GM23338 (cell line): ENCODE data around the gene EDEM3. TPM values are rescaled to one million over a fixed set of nuclear protein-coding genes. Genes with fewer than 3 reads are reported as not detected.

Source experiments
- ATAC-seq: fragments of 200-7000 bp; cut with Tn5 transposase; 3 replicates; pipeline ENCODE4 v1.9.1; 2020
- DNase-seq: peaks from one replicate; pipeline ENCODE4 v3.0.0-alpha.2; 2015; ENCODE audit warnings: low spot score
- H2AFZ ChIP-seq: fragments of 200-600 bp; sonication (generic); 2 replicates; pipeline ENCODE4 v1.8.0; 2016; ENCODE audit warnings: antibody characterized with exemption, mild to moderate bottlenecking, moderate library complexity
- H3F3A ChIP-seq: fragments of 200-600 bp; sonication (generic); replicated peaks from 2 replicates; pipeline ENCODE4 v1.8.0; 2017; ENCODE audit warnings: antibody characterized with exemption, mixed run types, low read depth
- H3K27ac ChIP-seq: fragments of 200-600 bp; sonication (generic); 2 replicates; pipeline ENCODE4 v1.6.1; 2016; ENCODE audit warnings: low read depth
- H3K27me3 ChIP-seq: fragments of 200-600 bp; sonication (generic); 2 replicates; pipeline ENCODE4 v1.8.0; 2016; ENCODE audit warnings: mild to moderate bottlenecking, mixed run types, moderate library complexity; ENCODE audit not compliant: insufficient read depth
- H3K36me3 ChIP-seq: fragments of 200-600 bp; sonication (generic); 2 replicates; pipeline ENCODE4 v1.8.0; 2016; ENCODE audit warnings: mild to moderate bottlenecking; ENCODE audit not compliant: insufficient read depth
- H3K4me1 ChIP-seq: fragments of 200-600 bp; sonication (generic); 2 replicates; pipeline ENCODE4 v1.8.0; 2016; ENCODE audit warnings: mild to moderate bottlenecking, moderate library complexity; ENCODE audit not compliant: insufficient read depth
- H3K4me2 ChIP-seq: fragments of 200-600 bp; sonication (generic); 2 replicates; pipeline ENCODE4 v1.7.1; 2017; ENCODE audit warnings: mixed run types
- H3K4me3 ChIP-seq: fragments of 200-600 bp; sonication (generic); 2 replicates; pipeline ENCODE4 v1.6.1; 2016; ENCODE audit warnings: mixed run types
- H3K79me2 ChIP-seq: fragments of 200-600 bp; sonication (generic); replicated peaks from 2 replicates; pipeline ENCODE4 v1.8.0; 2017; ENCODE audit warnings: mild to moderate bottlenecking; ENCODE audit not compliant: insufficient read depth
- H3K9me2 ChIP-seq: fragments of 200-600 bp; sonication (generic); 2 replicates; pipeline ENCODE4 v1.8.0; 2017; ENCODE audit not compliant: insufficient read depth
- H4K20me1 ChIP-seq: fragments of 200-600 bp; sonication (generic); replicated peaks from 2 replicates; pipeline ENCODE4 v1.8.0; 2017; ENCODE audit warnings: mild to moderate bottlenecking; ENCODE audit not compliant: insufficient read depth
- H3K27ac Mint-ChIP-seq: 2 replicates; pipeline ENCODE4 v1.8.0; 2020; ENCODE audit warnings: inconsistent platforms, mild to moderate bottlenecking, moderate library complexity, mixed read lengths
- H3K27me3 Mint-ChIP-seq: 3 replicates; pipeline ENCODE4 v1.8.0; 2022; ENCODE audit warnings: low read depth, mild to moderate bottlenecking, moderate library complexity, mixed read lengths, inconsistent platforms; ENCODE audit not compliant: insufficient read depth, poor library complexity
- H3K36me3 Mint-ChIP-seq: 3 replicates; pipeline ENCODE4 v1.8.0; 2021; ENCODE audit warnings: low read depth, mild to moderate bottlenecking, inconsistent platforms, moderate library complexity, mixed read lengths
- H3K4me1 Mint-ChIP-seq: 3 replicates; pipeline ENCODE4 v1.8.0; 2020; ENCODE audit warnings: mild to moderate bottlenecking, inconsistent platforms, mixed read lengths
- H3K4me3 Mint-ChIP-seq: 3 replicates; pipeline ENCODE4 v1.8.0; 2021; ENCODE audit warnings: moderate library complexity, mild to moderate bottlenecking, inconsistent platforms, mixed read lengths
- H3K9me3 Mint-ChIP-seq: 3 replicates; pipeline ENCODE4 v1.8.0; 2020; ENCODE audit warnings: moderate library complexity, mild to moderate bottlenecking, inconsistent platforms, mixed read lengths
- CREB1 ChIP-seq: fragments of 250-450 bp; sonication (Bioruptor Pico); IDR thresholded peaks from 2 replicates; pipeline ENCODE4 v1.5.0; 2020; ENCODE audit warnings: low read depth, mild to moderate bottlenecking, moderate library complexity
- EZH2 ChIP-seq: fragments of 200-600 bp; sonication (generic); IDR thresholded peaks from one replicate; pipeline ENCODE4 v1.8.0; 2017; ENCODE audit warnings: antibody characterized with exemption, mild to moderate bottlenecking, low read depth; ENCODE audit not compliant: unreplicated experiment
- EZH2phosphoT487 ChIP-seq: fragments of 200-600 bp; sonication (generic); IDR thresholded peaks from one replicate; pipeline ENCODE4 v1.8.1; 2018; ENCODE audit warnings: antibody characterized with exemption; ENCODE audit not compliant: unreplicated experiment
- JUNB ChIP-seq: IDR thresholded peaks from one replicate; pipeline ENCODE4 v1.6.1; 2016; ENCODE audit warnings: antibody characterized with exemption; ENCODE audit not compliant: unreplicated experiment
- NANOG ChIP-seq: IDR thresholded peaks from 2 replicates; pipeline ENCODE4 v1.6.1; 2016; ENCODE audit warnings: antibody characterized with exemption, borderline replicate concordance
- POLR2AphosphoS5 ChIP-seq: IDR thresholded peaks from 2 replicates; pipeline ENCODE4 v1.6.1; 2016; ENCODE audit warnings: antibody characterized with exemption, low read depth
- STAT1 ChIP-seq: IDR thresholded peaks from one replicate; pipeline ENCODE4 v1.6.1; 2016; ENCODE audit warnings: antibody characterized with exemption; ENCODE audit not compliant: unreplicated experiment
- ZNF331 ChIP-seq: fragments of 250-450 bp; sonication (Bioruptor Pico); IDR thresholded peaks from 2 replicates; pipeline ENCODE4 v1.5.0; 2020; ENCODE audit warnings: low read depth, mild to moderate bottlenecking, moderate library complexity
- polyA plus RNA-seq: library from polyadenylated mRNA; unstranded; fragments of >200 nt; fragmentation: Nextera tagmentation; extraction: Ambion mirVana; gene quantifications from 2 replicates; pipeline ENCODE4 v1.2.1, GENCODE V29; 2016
- total RNA-seq: library from RNA; depleted of rRNA; stranded (reverse); fragments of >200 nt; shearing (Covaris generic); gene quantifications from 2 replicates; pipeline ENCODE4 v1.2.3, GENCODE V29; 2014
- TF ChIP-seq, protein P1 (sequence below): IDR thresholded peaks from 2 replicates; pipeline ENCODE4 v1.6.1; 2016; ENCODE audit warnings: antibody characterized with exemption
- TF ChIP-seq, protein P2 (sequence below): IDR thresholded peaks from one replicate; pipeline ENCODE4 v1.6.1; 2018; ENCODE audit warnings: antibody characterized with exemption; ENCODE audit not compliant: unreplicated experiment

EDEM3 gene
- total and polyA plus RNA-seq, 2 experiments from 2014 or later, result 4.8 to 11.5 TPM

- TF ChIP-seq, protein P1, sequence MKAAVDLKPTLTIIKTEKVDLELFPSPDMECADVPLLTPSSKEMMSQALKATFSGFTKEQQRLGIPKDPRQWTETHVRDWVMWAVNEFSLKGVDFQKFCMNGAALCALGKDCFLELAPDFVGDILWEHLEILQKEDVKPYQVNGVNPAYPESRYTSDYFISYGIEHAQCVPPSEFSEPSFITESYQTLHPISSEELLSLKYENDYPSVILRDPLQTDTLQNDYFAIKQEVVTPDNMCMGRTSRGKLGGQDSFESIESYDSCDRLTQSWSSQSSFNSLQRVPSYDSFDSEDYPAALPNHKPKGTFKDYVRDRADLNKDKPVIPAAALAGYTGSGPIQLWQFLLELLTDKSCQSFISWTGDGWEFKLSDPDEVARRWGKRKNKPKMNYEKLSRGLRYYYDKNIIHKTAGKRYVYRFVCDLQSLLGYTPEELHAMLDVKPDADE, result no peak
- TF ChIP-seq EZH2, result no peak
- TF ChIP-seq POLR2AphosphoS5, result no peak
- no peak for TF ChIP-seq CREB1 (CRISPR knock-in tag)
- no peak for TF ChIP-seq ZNF331 (CRISPR knock-in tag)
- TF ChIP-seq, protein P2, sequence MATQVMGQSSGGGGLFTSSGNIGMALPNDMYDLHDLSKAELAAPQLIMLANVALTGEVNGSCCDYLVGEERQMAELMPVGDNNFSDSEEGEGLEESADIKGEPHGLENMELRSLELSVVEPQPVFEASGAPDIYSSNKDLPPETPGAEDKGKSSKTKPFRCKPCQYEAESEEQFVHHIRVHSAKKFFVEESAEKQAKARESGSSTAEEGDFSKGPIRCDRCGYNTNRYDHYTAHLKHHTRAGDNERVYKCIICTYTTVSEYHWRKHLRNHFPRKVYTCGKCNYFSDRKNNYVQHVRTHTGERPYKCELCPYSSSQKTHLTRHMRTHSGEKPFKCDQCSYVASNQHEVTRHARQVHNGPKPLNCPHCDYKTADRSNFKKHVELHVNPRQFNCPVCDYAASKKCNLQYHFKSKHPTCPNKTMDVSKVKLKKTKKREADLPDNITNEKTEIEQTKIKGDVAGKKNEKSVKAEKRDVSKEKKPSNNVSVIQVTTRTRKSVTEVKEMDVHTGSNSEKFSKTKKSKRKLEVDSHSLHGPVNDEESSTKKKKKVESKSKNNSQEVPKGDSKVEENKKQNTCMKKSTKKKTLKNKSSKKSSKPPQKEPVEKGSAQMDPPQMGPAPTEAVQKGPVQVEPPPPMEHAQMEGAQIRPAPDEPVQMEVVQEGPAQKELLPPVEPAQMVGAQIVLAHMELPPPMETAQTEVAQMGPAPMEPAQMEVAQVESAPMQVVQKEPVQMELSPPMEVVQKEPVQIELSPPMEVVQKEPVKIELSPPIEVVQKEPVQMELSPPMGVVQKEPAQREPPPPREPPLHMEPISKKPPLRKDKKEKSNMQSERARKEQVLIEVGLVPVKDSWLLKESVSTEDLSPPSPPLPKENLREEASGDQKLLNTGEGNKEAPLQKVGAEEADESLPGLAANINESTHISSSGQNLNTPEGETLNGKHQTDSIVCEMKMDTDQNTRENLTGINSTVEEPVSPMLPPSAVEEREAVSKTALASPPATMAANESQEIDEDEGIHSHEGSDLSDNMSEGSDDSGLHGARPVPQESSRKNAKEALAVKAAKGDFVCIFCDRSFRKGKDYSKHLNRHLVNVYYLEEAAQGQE, result no peak
- no peak for TF ChIP-seq STAT1
- no peak for TF ChIP-seq EZH2phosphoT487
- TF ChIP-seq JUNB, result no peak
Measured at GRCh38 chr1:184759651-184760050, 5.0 kb upstream of the EDEM3 start (continued).

DNA sequence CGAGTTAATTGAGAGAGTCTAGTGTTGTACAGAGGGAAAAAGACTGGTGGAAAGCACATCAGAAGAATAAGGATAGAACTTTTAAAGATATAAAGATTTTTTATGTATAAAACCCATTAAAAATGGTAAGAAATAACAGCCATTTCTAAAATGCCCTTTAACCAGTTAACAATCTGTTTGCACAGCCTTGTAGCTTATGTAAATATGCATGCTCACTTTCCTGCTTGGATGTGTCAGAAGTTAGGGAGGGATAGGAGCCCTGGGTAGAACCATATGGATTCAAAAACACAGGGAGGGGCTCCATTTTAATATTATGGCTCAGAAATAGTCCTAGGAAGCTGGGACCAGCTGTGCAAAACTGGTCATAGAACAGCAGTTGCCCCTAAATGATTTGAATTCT, 4.5 kb upstream of the EDEM3 start:
- no peak overlapping the region for H3K27ac ChIP-seq
- Mint-ChIP-seq H3K27me3 (no peaks in the 10 kb centered on the region), H3K36me3 (peaks cover 3% of the 10 kb centered on the region; the same call in 1 of the 3 replicates), H3K27ac (no peak overlapping the region), H3K4me1 (peaks cover 9% of the 10 kb centered on the region; the same call in 2 of the 3 replicates), H3K4me3 (no peak overlapping the region), H3K9me3 (no peaks in the 10 kb centered on the region; the same call in 2 of the 3 replicates)
- H3K4me3 ChIP-seq, result no peak overlapping the region
- ATAC-seq (no peak), DNase-seq (no peak)
- H3K9me2 ChIP-seq, result no peaks in the 10 kb centered on the region
- no peak overlapping the region for H2AFZ ChIP-seq
- TF ChIP-seq, protein P1, result no peak
- TF ChIP-seq POLR2AphosphoS5 (no peak), NANOG (no peak), EZH2 (no peak)
- H4K20me1 ChIP-seq, result no peaks in the 10 kb centered on the region
- H3K36me3 ChIP-seq, result no peaks in the 10 kb centered on the region
- H3K4me2 ChIP-seq, result no peak overlapping the region
- H3K79me2 ChIP-seq, result no peaks in the 10 kb centered on the region
- H3F3A ChIP-seq, result no peaks in the 10 kb centered on the region
- H3K4me1 ChIP-seq, result peaks cover 13% of the 10 kb centered on the region; the same call in 1 of the 2 replicates
- peaks cover 13% of the 10 kb centered on the region for H3K27me3 ChIP-seq
